ENCODE data around the gene KCND2.

KCND2 gene

GRCh38 chr7:120714945-120715344 lies 442.0 kb downstream of the KCND2 start:
- no peak for DNase-seq

DNA sequence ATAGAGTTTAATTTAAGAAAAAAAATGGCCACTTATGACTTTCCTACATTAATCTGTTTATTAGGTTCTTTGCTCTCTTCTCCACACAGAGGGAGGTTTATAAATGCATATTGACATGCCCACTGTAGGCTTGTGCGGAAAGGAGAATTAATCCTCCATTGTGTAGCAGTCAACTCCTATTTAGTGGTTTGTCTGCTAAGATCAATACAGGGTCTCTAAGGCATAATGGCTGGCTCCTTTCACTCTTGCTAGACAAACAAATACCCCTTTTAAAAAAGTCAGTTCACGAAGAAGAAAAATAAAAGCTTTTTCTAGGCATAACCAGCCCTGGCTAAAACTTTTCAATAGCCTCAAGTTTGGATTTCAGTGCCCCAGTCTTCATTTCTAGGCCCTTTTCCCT lies 443.3 kb downstream of the KCND2 start:
- no peak for DNase-seq

GRCh38 chr7:120717166-120717565 lies 444.2 kb downstream of the KCND2 start:
- DNase-seq = no peak

- DNase-seq = no peak
These were observed 445.4 kb downstream of the KCND2 start for GRCh38 chr7:120718361-120718760.

DNA sequence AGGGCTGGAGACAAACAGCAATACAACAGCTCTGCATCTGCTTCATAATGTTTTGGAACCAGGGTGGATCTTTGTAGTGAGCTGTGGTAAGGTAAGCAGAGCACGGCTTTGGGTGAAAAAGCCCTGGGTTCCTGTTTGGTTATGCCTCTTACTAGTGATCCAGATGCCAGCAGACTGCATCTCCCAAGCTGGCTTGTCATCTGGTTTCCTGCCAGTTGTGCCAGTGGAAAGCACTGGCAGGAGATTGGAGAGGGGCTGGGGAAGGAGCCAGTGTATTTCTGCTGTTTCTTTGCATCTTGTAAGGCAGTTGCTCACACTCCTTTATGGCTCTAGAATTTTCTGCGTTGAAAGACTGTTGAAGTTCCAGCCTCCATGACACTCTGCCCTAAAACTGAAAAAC lies 447.3 kb downstream of the KCND2 start:
- DNase-seq = no peak

GRCh38 chr7:120723465-120724385 lies 450.8 kb downstream of the KCND2 start:
- no peak for DNase-seq

DNA sequence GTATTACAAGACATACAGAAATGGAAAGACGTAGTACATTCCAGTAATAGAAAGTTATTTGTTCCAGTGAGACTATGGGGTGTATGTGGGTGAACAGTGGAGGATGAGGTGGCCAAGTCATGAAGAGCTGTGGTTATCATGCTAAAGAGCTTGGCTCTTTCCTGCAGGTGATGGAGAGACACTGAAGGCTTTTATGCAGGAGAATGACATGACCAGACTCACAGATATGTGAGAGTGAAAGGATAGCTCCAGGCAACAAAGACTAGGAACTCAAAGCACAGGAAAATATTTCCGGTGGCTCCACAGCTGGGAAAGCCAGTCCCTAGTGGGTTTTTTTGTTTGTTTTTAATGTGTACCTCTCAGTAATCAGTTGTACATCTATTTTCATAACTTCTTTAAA lies 451.5 kb downstream of the KCND2 start:
- DNase-seq = no peak

- no peak for DNase-seq
These were observed 452.0 kb downstream of the KCND2 start for GRCh38 chr7:120724955-120725354.

DNA sequence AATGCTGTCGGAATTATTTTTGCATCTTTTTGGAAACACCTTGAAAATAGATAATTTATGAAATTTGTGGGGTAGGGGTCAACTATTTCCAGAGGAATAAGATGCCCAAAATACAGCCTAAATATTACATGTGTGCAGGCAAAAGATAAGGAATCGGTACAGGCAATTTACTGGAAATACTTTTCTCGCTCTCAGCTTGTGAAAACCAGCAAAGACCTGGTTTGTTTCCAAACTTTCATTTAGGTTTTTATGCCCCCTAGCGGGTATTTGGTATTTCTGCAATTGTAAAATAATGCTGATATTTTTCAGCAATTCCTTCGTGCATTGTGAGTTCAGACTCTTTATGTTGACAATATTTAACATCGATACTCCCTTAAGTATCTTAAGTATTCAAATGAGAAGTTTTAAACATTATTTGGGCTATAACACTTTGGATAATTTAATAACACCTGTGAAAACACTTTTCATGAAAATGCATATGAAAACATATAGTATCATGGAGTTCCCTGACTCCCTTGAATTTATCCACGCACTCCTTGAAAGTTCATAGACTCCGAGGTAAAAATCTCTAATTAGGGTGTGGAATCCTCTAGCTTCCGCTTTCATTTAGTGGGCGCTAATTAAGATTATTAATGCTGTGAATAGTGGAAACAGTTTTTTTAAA lies 452.5 kb downstream of the KCND2 start:
- DNase-seq = peak; percentile 36 to 71

DNA sequence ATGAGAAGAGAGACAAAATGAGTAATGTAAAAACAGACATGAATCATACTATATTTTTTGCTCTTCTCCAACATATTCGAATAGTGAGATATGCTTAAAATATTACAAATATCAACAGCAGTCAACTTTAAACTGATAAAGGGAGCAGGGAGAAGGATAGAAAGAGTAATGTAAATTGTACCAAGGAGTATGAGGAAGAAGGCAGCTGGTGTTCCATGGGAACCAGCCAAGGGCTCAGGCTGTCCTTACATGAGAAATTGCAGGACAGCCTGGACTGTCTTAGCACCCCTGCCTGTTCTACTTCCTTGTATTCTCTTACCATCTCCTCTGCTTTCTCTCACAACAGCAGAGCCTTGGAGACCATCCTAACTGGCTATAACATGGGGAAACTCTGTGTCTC lies 456.3 kb downstream of the KCND2 start:
- DNase-seq = no peak

- DNase-seq = no peak
These were observed 458.3 kb downstream of the KCND2 start for GRCh38 chr7:120731271-120731670.

DNA sequence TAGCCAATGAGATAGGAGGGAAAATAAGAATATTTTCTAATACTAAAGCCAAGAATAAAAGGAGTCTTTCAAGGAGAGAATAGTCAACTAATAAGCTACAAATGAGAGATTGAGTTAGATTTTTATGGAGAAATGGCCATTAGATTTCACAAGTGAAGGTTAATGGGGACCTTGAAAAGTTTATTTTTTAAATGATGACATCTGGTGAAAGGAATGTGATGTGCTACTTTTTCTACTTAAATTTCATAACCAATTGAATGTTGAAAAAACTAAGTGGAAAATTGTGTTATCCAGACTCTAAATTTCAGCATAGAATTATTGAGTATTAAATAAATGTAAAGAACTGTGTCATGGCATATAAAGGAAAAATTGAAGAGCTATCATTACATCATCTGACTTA lies 459.3 kb downstream of the KCND2 start:
- DNase-seq = no peak

DNA sequence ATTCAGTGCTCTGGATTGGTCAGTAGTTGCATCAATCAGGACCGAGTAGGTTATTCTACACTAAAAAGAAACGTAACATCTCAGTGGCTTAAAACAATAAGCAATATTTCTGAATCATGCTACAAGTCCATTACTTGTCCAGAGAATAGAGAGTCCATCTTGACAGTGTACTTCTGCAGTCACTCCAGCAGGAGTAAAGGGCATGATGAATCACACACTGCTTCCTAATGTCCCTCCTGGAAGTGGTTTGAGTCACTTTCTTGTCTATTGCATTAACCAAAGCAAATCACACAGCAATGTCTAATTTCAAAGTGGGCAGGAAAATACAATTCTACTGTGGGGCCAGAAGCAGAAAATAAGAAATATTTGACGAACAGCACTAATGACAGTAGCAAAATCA lies 460.2 kb downstream of the KCND2 start:
- DNase-seq = no peak

DNA sequence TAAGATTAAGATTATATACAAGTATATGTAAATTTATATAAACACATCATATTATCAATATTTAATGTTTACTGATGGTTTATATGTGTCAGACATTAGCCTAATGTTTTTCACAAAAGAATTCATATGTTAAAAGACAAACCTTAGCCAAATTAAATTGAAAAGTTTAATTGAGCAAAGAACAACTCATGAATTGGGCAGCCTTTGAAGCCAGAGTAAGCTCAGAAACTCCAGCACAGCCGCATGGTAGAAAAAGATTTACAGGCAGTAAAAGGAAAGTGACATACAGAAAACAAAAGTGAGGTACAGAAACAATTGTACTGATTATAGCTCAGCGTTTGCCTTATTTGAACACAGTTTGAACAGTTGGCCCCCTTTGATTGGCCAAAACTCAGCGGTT lies 460.9 kb downstream of the KCND2 start:
- no peak for DNase-seq

- no peak for DNase-seq
These were observed 462.8 kb downstream of the KCND2 start for GRCh38 chr7:120735791-120736190.

- DNase-seq = no peak
These were observed 465.8 kb downstream of the KCND2 start for GRCh38 chr7:120738816-120739215.

DNA sequence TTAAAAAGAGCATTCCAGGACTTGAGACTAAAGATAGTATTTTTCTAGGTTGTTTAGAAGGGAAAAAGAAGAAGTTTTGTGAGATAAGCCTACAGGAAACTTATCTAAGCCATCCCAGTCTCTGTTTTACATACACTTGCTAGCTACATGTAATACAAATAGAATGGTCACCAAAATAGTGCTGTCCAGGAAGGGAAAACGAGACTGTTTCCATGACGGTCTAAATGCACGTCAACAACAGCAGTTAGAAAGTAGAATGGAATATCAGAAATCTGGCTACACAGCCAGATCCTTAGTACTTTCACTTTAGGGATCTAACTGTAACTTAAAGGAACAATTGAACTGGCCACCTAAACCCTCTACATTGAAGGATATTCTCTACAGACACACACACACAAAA lies 467.4 kb downstream of the KCND2 start:
- DNase-seq = peak; percentile 28 to 48

DNA sequence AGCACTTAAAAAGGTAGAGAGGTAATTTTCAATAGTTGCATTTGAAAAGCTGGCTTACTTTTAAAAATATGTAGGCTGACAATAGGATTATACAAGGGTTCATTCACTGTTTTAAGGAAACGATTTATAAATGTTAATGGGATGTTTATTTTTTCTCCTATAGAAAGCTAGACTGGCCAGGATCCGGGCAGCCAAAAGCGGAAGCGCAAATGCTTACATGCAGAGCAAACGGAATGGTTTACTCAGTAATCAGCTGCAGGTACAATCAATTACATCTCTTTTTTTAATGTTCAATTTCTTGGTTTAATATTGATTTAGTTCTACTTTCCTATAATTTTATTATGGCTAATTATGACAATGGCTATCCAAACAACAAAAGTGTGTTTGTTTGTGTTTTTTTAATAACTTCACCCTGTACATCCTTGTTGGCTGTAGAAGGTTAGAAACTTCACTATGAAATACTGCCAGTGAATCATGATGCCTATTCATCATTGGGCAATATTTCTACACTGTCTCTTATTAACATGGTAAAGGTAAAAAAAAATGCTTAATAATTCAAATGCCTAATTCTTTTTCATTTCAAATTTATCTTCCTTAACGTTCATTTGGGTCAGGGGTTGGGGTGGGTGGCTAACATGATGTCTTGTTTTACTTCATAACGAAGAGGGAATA lies 468.5 kb downstream of the KCND2 start:
- DNase-seq = peak; percentile 59 to 72

- DNase-seq = peak; percentile 93 to 94
These were observed 469.4 kb downstream of the KCND2 start for GRCh38 chr7:120742372-120742771.

DNA sequence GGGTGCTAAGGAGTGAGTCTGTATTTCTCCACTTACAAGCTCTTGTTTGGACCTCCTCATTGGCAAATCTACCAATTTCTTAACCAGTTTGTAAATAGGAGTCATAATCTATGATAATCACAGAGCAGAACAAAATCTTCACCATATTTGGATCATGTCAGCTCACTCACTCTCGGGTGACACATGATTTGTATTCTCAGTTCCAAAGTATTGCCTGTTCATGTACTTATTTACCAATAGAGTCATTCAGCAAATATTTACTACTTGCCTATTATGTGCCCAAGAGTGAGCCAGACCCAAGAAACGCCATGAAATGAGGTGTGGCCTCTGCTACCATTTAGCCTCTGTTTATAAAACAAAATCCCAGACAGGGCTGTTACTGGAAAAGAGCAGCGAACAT lies 470.2 kb downstream of the KCND2 start:
- no peak for DNase-seq

GRCh38 chr7:120760050-120760449 lies 487.1 kb downstream of the KCND2 start:
- DNase-seq = no peak

DNA sequence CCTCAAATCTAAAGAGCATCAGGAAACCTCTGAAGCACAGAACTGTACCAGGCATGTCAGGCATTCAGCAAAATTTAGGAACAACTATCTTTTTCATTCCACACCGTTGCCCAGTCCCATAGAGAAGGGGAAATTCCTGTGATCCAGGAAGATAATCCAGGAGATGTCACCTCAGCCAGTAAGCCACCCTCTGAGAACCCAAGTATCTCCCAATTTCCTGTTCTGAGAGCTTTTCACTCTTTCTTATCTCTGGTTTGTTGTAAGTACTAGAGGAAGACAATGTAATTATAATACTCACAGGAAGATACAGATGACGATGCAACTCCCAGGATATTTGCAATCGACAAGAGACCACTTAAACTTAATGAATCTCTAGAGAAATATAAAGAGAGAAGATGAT lies 487.9 kb downstream of the KCND2 start:
- DNase-seq = no peak

DNA sequence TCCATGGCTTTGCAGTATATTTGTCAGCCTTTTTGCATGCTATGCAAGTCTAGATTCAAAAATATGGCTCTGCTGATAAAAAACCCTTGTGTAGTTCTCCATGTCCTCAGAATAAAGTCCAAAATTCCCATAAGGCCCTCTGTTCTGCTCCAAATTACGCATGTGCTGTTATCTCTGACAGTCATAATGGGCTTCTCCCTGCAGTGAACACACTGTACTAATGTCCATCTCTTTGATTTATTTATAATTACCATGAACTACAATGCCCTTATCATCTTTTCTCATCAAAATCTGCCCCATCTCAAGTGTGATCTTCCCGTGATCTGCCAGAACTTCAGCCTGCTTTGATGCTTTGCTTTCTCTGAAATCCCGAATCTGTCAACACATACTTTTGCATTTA lies 497.2 kb downstream of the KCND2 start:
- DNase-seq = no peak

DNA sequence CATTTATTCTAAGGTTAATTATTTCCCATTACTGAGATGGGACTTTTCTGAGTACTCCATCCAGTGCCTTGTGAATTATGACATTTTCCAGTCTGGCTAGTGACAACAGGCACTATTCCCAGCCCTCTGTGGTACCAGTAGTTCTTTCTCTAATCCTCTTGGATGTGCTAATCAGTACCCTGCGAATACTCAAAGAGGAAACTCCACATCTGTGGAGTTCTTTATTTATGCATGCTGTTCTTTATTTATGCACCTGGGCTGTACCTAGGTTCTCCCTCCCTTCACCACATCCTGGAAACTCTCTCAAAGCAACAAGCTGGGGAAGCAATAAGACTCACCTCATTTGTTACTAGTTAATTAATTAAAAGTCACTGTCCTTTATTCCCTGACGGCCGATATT lies 501.5 kb downstream of the KCND2 start:
- DNase-seq = no peak
